HT-29 (cell line): ENCODE results near the gene BMERB1. TPM values are rescaled to one million over a fixed set of nuclear protein-coding genes. Genes with fewer than 3 reads are reported as not detected.

Source experiments
- DNase-seq: peaks from one replicate; pipeline ENCODE4 v3.0.0-alpha.2; 2015; ENCODE audit warnings: low spot score
- total RNA-seq: library from RNA; depleted of rRNA; stranded (reverse); fragments of >200 nt; shearing (Covaris generic); gene quantifications from 2 replicates; pipeline ENCODE4 v1.2.3, GENCODE V29; 2014

BMERB1 gene
- total RNA-seq, 1 experiment from 2014 or later = 0.61 TPM

GRCh38 chr16:15495898-15496297 is 61.5 kb downstream of the BMERB1 start:
- no peak for DNase-seq

- DNase-seq = no peak
These were observed 64.2 kb downstream of the BMERB1 start for GRCh38 chr16:15498427-15499175.

- DNase-seq = peak; percentile 10
These were observed 67.8 kb downstream of the BMERB1 start for GRCh38 chr16:15502041-15502725.

- no peak for DNase-seq
These were observed 72.1 kb downstream of the BMERB1 start for GRCh38 chr16:15506441-15506840.

GRCh38 chr16:15507301-15507958 is 73.0 kb downstream of the BMERB1 start:
- DNase-seq = no peak

GRCh38 chr16:15507959-15508627 is 73.7 kb downstream of the BMERB1 start:
- no peak for DNase-seq

- no peak for DNase-seq
These were observed 74.7 kb downstream of the BMERB1 start for GRCh38 chr16:15509051-15509592.

GRCh38 chr16:15509593-15510535 is 75.5 kb downstream of the BMERB1 start:
- DNase-seq = no peak

- DNase-seq = no peak
These were observed 76.6 kb downstream of the BMERB1 start for GRCh38 chr16:15510992-15511391.

GRCh38 chr16:15511759-15512487 is 77.5 kb downstream of the BMERB1 start:
- DNase-seq = no peak

- DNase-seq = no peak
These were observed 78.8 kb downstream of the BMERB1 start for GRCh38 chr16:15513156-15513555.

GRCh38 chr16:15515992-15516391 is 81.6 kb downstream of the BMERB1 start:
- DNase-seq = no peak

- no peak for DNase-seq
These were observed 82.2 kb downstream of the BMERB1 start for GRCh38 chr16:15516609-15517008.

GRCh38 chr16:15517743-15518377 is 83.5 kb downstream of the BMERB1 start:
- no peak for DNase-seq

- no peak for DNase-seq
These were observed 84.3 kb downstream of the BMERB1 start for GRCh38 chr16:15518381-15519351.

- DNase-seq = no peak
These were observed 85.4 kb downstream of the BMERB1 start for GRCh38 chr16:15519790-15520189.

- DNase-seq = no peak
These were observed 87.0 kb downstream of the BMERB1 start for GRCh38 chr16:15521390-15521757.
